Caco-2 (cell line): ENCODE measurements around the gene BMAL1. TPM values are rescaled to one million over a fixed set of nuclear protein-coding genes. Genes with fewer than 3 reads are reported as not detected.

Experiments used
- BruUV-seq: library from RNA; stranded (reverse); fragments of 400-500 nt; replicated peaks from 2 replicates; lab custom pipeline; 2021; lab: Mats Ljungman, UMichigan
- CTCF ChIA-PET: fragments of 300-600 bp; sonication (Branson Sonifier 250); formaldehyde crosslinking; loops from one replicate; lab custom pipeline; 2022; ENCODE audit warnings: antibody characterized with exemption; lab: Charles Lee
- POLR2A ChIA-PET: fragments of 300-600 bp; sonication (Branson Sonifier 250); formaldehyde crosslinking; loops from one replicate; lab custom pipeline; 2022; ENCODE audit warnings: antibody characterized with exemption; lab: Charles Lee
- DNase-seq, 2 experiments: peaks; one replicate each; pipeline versions ENCODE4 v3.0.0 to v3.0.0-alpha.2; 2020 to 2022
- H3K27me3 ChIP-seq: replicated peaks from 2 replicates; pipeline ENCODE4 v1.6.0; 2011; ENCODE audit warnings: low read length; ENCODE audit not compliant: control insufficient read depth, insufficient read depth
- H3K36me3 ChIP-seq: 2 replicates; pipeline ENCODE4 v1.5.1; 2011; ENCODE audit warnings: low read length; ENCODE audit not compliant: control insufficient read depth, insufficient read depth
- H3K4me1 ChIP-seq: fragments of 250-450 bp; sonication (Bioruptor Pico); 2 replicates; pipeline ENCODE4 v1.5.1; 2020; ENCODE audit warnings: mild to moderate bottlenecking
- H3K4me3 ChIP-seq: 2 replicates; pipeline ENCODE4 v1.5.1; 2011; ENCODE audit warnings: low read depth, mild to moderate bottlenecking, control low read depth, low read length
- H3K9me3 ChIP-seq: fragments of 250-450 bp; sonication (Bioruptor Pico); 2 replicates; pipeline ENCODE4 v1.5.1; 2020; ENCODE audit warnings: mild to moderate bottlenecking, moderate library complexity
- H3K27ac Mint-ChIP-seq: one replicate; pipeline ENCODE4 v1.8.0; 2022; ENCODE audit warnings: mixed read lengths; ENCODE audit not compliant: unreplicated experiment
- H3K27me3 Mint-ChIP-seq: one replicate; pipeline ENCODE4 v1.8.0; 2022; ENCODE audit warnings: mixed read lengths; ENCODE audit not compliant: insufficient read depth, unreplicated experiment
- H3K36me3 Mint-ChIP-seq: one replicate; pipeline ENCODE4 v1.8.0; 2022; ENCODE audit warnings: mild to moderate bottlenecking, mixed read lengths; ENCODE audit not compliant: insufficient read depth, unreplicated experiment
- H3K4me1 Mint-ChIP-seq: one replicate; pipeline ENCODE4 v1.8.0; 2022; ENCODE audit warnings: low read depth, mixed read lengths; ENCODE audit not compliant: unreplicated experiment
- H3K4me3 Mint-ChIP-seq: one replicate; pipeline ENCODE4 v1.8.0; 2022; ENCODE audit warnings: mild to moderate bottlenecking, moderate library complexity, mixed read lengths; ENCODE audit not compliant: unreplicated experiment
- H3K9me3 Mint-ChIP-seq: one replicate; pipeline ENCODE4 v1.8.0; 2022; ENCODE audit warnings: mixed read lengths; ENCODE audit not compliant: unreplicated experiment
- CTCF ChIP-seq, 2 experiments: fragments of 200-600 bp in 1 of 2; IDR thresholded peaks; 1 replicate in 1 of 2; 2 replicates in 1 of 2; pipeline versions ENCODE4 v1.5.1 to v1.8.0; 2011 to 2022; ENCODE audit warnings: antibody characterized with exemption in 1 of 2, control low read depth in 1 of 2, inconsistent platforms in 1 of 2, low read depth in 1 of 2, low read length in 1 of 2, mild to moderate bottlenecking in 1 of 2, moderate library complexity in 1 of 2; ENCODE audit not compliant: insufficient read depth in 1 of 2, severe bottlenecking in 1 of 2, unreplicated experiment in 1 of 2
- intact Hi-C: fragments of 100-400 bp; cut with micrococcal nuclease; formaldehyde crosslinking; loops from one replicate; pipeline ENCODE4 v1.10.0; 2022; ENCODE audit not compliant: unreplicated experiment
- total RNA-seq: library from RNA; stranded (reverse); gene quantifications from 2 replicates; pipeline ENCODE4 v1.2.3, GENCODE V29; 2022

BMAL1 gene
- total RNA-seq, 1 experiment from 2014 or later: 17.9 TPM

DNA sequence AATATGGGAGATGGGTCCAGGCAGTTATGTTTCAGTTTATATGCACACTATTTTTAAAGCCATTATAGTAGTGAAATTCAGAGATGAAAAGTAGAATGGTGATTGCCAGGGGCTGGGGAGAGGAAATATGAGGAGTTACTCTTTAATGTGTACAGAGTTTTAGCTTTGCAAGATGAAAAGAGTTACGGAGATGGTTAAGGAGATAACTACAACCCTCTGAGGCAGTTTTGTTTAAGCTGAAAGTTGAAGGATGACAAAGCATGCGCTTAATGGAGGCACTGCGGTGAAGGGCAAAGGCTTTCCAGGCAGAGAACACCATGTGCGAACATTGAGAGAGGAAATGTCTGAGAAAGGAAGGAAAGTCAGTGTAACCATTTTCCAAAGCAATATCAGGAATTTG, 18.2 kb upstream of the BMAL1 start:
- peak in 1 of 2 experiments; percentile 17 for DNase-seq
- no TSS peak for BruUV-seq
- Histone ChIP-seq H3K4me3 (no peak overlapping the region), H3K27me3 (no peaks in the 10 kb centered on the region), H3K4me1 (peaks cover 37% of the 10 kb centered on the region), H3K9me3 (no peaks in the 10 kb centered on the region), H3K36me3 (no peaks in the 10 kb centered on the region)
- CTCF ChIA-PET: interaction anchor here (0.7 kb wide), 1 partner anchor 43 kb away, joined by 3 read pairs; no protein-coding TSS in a partner anchor
- H3K27me3 Mint-ChIP-seq: no peaks in the 10 kb centered on the region
- intact Hi-C loops: loop anchor here (1.0 kb wide), 1 partner anchor 18 kb away; the partner anchor contains the start of gene BMAL1
- no peak for TF ChIP-seq CTCF (IDR thresholded peaks at IDR 0.05; ENCODE audit: insufficient read depth in 1 of 2, low read depth in 1 of 2, low read length in 1 of 2, severe bottlenecking in 1 of 2, unreplicated experiment in 1 of 2)
- peak overlapping the region; percentile 3 for H3K27ac Mint-ChIP-seq
- POLR2A ChIA-PET: no interaction called here
- no peaks in the 10 kb centered on the region for H3K9me3 Mint-ChIP-seq
- no peaks in the 10 kb centered on the region for H3K36me3 Mint-ChIP-seq
- H3K4me3 Mint-ChIP-seq: peak overlapping the region; percentile 46
- H3K4me1 Mint-ChIP-seq: peaks cover 21% of the 10 kb centered on the region

- intact Hi-C loops: no loop called here
Measured at GRCh38 chr11:13260201-13260962, 17.2 kb upstream of the BMAL1 start.

More at GRCh38 chr11:13260201-13260962, 17.2 kb upstream of the BMAL1 start:
- H3K27ac Mint-ChIP-seq: peak overlapping the region; percentile 5
- ChIA-PET CTCF (interaction anchor here (0.7 kb wide), 1 partner anchor 42 kb away, joined by 3 read pairs; no protein-coding TSS in a partner anchor), POLR2A (no interaction called here)
- peak overlapping the region; percentile 46 for H3K4me3 Mint-ChIP-seq
- no peaks in the 10 kb centered on the region for H3K36me3 Mint-ChIP-seq
- DNase-seq: no peak
- no TSS peak for BruUV-seq
- H3K9me3 ChIP-seq: no peaks in the 10 kb centered on the region
- no peaks in the 10 kb centered on the region for H3K27me3 ChIP-seq
- no peaks in the 10 kb centered on the region for H3K27me3 Mint-ChIP-seq
- no peak for TF ChIP-seq CTCF (IDR thresholded peaks at IDR 0.05; ENCODE audit: insufficient read depth in 1 of 2, low read depth in 1 of 2, low read length in 1 of 2, severe bottlenecking in 1 of 2, unreplicated experiment in 1 of 2)
- H3K9me3 Mint-ChIP-seq: no peaks in the 10 kb centered on the region
- peaks cover 21% of the 10 kb centered on the region for H3K4me1 Mint-ChIP-seq
- no peak overlapping the region for H3K4me3 ChIP-seq
- no peaks in the 10 kb centered on the region for H3K36me3 ChIP-seq
- H3K4me1 ChIP-seq: peaks cover 37% of the 10 kb centered on the region
